ENCODE data around the gene COQ8A.

DNA sequence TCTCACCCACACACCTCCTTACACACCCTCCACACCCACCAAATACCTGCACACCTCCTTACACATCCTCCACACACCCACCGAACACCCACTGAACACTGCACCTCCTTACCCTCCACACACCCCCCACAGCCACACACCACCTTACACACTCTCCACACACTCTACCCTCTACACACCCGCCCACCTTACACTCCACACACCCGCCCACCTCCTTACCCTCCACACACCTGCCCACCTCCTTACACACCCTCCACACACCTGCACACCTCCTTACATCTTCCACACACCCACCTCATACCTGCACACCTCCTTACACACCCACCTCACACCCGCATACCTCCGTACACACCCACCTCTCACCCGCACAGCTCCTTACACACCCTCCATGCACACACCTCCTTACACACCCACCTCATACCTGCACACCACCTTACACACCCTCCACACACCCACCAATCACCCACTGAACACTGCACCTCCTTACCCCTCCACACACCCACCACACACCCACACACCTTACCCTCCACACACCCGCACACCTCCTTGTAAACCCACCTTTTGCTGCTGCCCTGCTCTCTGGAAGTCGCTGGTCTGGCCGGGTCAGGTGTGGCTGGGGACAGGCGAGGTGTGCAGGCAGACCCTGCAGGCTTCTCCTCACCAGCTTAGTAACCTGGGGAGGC, 38.5 kb downstream of the COQ8A start:
- TF ChIP-seq, protein P1, sequence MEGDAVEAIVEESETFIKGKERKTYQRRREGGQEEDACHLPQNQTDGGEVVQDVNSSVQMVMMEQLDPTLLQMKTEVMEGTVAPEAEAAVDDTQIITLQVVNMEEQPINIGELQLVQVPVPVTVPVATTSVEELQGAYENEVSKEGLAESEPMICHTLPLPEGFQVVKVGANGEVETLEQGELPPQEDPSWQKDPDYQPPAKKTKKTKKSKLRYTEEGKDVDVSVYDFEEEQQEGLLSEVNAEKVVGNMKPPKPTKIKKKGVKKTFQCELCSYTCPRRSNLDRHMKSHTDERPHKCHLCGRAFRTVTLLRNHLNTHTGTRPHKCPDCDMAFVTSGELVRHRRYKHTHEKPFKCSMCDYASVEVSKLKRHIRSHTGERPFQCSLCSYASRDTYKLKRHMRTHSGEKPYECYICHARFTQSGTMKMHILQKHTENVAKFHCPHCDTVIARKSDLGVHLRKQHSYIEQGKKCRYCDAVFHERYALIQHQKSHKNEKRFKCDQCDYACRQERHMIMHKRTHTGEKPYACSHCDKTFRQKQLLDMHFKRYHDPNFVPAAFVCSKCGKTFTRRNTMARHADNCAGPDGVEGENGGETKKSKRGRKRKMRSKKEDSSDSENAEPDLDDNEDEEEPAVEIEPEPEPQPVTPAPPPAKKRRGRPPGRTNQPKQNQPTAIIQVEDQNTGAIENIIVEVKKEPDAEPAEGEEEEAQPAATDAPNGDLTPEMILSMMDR (IDR thresholded peaks at IDR 0.05 in 2 of 3, conservative IDR thresholded peaks at IDR 0.05 in 1 of 3; ENCODE audit: borderline replicate concordance in 1 of 3, insufficient read depth in 1 of 3, low read depth in 2 of 3, low read length in 2 of 3) = no peak
- TF ChIP-seq POLR2A (IDR thresholded peaks at IDR 0.05; ENCODE audit: borderline replicate concordance, extremely low read depth, insufficient read depth, insufficient read length) (no peak), EZH2 (IDR thresholded peaks at IDR 0.05) (no peak), POLR2AphosphoS5 (IDR thresholded peaks at IDR 0.05; ENCODE audit: low read depth, low read length) (no peak), EZH2phosphoT487 (IDR thresholded peaks at IDR 0.05; ENCODE audit: borderline replicate concordance) (no peak), JUND (IDR thresholded peaks at IDR 0.05) (no peak), SP1 (IDR thresholded peaks at IDR 0.05; ENCODE audit: low read depth) (no peak), TCF7L2 (IDR thresholded peaks at IDR 0.05; ENCODE audit: borderline replicate concordance, extremely low read depth, insufficient read depth, insufficient read length) (no peak), CEBPB (IDR thresholded peaks at IDR 0.05; ENCODE audit: low read depth) (no peak), ZNF274 (IDR thresholded peaks at IDR 0.05; ENCODE audit: low read depth, low read length) (no peak), ELF1 (IDR thresholded peaks at IDR 0.05; ENCODE audit: borderline replicate concordance, low read depth) (no peak)
- TF ChIP-seq, protein P2, sequence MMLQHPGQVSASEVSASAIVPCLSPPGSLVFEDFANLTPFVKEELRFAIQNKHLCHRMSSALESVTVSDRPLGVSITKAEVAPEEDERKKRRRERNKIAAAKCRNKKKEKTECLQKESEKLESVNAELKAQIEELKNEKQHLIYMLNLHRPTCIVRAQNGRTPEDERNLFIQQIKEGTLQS (IDR thresholded peaks at IDR 0.05) = no peak
- TF ChIP-seq, protein P3, sequence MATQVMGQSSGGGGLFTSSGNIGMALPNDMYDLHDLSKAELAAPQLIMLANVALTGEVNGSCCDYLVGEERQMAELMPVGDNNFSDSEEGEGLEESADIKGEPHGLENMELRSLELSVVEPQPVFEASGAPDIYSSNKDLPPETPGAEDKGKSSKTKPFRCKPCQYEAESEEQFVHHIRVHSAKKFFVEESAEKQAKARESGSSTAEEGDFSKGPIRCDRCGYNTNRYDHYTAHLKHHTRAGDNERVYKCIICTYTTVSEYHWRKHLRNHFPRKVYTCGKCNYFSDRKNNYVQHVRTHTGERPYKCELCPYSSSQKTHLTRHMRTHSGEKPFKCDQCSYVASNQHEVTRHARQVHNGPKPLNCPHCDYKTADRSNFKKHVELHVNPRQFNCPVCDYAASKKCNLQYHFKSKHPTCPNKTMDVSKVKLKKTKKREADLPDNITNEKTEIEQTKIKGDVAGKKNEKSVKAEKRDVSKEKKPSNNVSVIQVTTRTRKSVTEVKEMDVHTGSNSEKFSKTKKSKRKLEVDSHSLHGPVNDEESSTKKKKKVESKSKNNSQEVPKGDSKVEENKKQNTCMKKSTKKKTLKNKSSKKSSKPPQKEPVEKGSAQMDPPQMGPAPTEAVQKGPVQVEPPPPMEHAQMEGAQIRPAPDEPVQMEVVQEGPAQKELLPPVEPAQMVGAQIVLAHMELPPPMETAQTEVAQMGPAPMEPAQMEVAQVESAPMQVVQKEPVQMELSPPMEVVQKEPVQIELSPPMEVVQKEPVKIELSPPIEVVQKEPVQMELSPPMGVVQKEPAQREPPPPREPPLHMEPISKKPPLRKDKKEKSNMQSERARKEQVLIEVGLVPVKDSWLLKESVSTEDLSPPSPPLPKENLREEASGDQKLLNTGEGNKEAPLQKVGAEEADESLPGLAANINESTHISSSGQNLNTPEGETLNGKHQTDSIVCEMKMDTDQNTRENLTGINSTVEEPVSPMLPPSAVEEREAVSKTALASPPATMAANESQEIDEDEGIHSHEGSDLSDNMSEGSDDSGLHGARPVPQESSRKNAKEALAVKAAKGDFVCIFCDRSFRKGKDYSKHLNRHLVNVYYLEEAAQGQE (IDR thresholded peaks at IDR 0.05; ENCODE audit: low read depth) = no peak
